ENCODE measurements around the gene EML3.
A peak's percentile ranks its signal among the peaks of the same experiment; 100 is the strongest.

DNA sequence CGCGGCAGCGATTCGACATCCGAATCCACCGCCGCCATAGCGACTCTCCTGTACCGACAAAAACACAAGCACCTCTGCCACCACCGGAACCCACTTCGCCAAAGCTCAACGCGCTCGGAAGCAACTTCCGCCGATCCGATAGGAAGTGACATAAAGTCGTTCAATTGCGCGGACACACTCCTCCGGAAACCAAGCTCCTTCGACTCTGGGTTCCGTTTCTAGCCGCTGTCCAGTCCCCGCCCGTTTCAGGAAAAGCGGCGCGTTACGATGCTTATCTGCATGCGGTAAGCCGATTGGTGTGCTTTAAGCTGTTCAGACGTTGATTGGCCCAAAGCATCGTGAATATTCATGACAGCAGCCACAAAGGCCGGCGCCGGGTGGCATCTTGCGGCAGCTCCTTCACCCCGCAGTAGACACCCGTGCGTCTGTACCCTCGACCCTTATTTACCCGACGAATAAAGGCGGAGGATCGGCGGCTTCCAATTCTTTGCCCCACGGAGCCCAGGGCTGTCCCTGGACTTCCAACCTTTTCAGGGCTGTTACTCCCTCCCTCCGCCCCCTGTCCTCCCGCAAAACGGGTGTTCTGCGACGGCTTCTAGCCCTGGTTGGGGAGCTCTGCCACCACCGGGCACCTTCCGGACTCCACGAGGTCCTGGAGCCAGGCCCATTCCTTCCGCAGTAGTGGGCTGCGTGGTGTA is 21.0 kb downstream of the EML3 start, which contains the start of gene TUT1:
- TF ChIP-seq POLR2A (IDR thresholded peaks at IDR 0.05; ENCODE audit: low read depth, low read length) (peak; percentile 98), TAF1 (IDR thresholded peaks at IDR 0.05; ENCODE audit: borderline replicate concordance, low read depth, low read length) (peak; percentile 91)

Data from GM12892 (cell line).